Activated naive CD4-positive, alpha-beta T cell treated with anti-CD3 and anti-CD28 coated beads, Interleukin-2, amount 10 ng/mL, durations not matched to agents 7 days and 5 days (primary cell): Measurements from ENCODE around the gene SLC13A2.
"Not testable (repeated sequence)": the region's sequence is repeated elsewhere in the genome, so short reads cannot be mapped to it uniquely, and the experiment has no call there.

Source experiments
- CTCF ChIA-PET: fragments of 350-600 bp; sonication (Branson Sonifier 250); formaldehyde crosslinking; loops from one replicate; lab custom pipeline; 2021; ENCODE audit warnings: antibody characterized with exemption; lab: Charles Lee
- DNase-seq: peaks from one replicate; pipeline ENCODE4 v3.0.0-alpha.2; 2020
- H3K27ac Mint-ChIP-seq: one replicate; pipeline ENCODE4 v1.8.0; 2021; ENCODE audit warnings: mild to moderate bottlenecking, moderate library complexity, mixed read lengths
- H3K27me3 Mint-ChIP-seq: one replicate; pipeline ENCODE4 v1.8.0; 2021; ENCODE audit warnings: mild to moderate bottlenecking, mixed read lengths
- H3K36me3 Mint-ChIP-seq: one replicate; pipeline ENCODE4 v1.8.0; 2021; ENCODE audit warnings: mixed read lengths
- H3K4me1 Mint-ChIP-seq: one replicate; pipeline ENCODE4 v1.8.0; 2021; ENCODE audit warnings: mixed read lengths
- H3K4me3 Mint-ChIP-seq: one replicate; pipeline ENCODE4 v1.8.0; 2021; ENCODE audit warnings: mild to moderate bottlenecking, moderate library complexity, mixed read lengths
- H3K9me3 Mint-ChIP-seq: one replicate; pipeline ENCODE4 v1.8.0; 2021; ENCODE audit warnings: mixed read lengths

The SLC13A2 gene

GRCh38 chr17:28473542-28473941, at the start of gene SLC13A2:
TSS of gene SLC13A2 (plus strand) at chr17:28473644. CDS start at chr17:28473713, 69 bp downstream.
- peaks cover 29% of the 10 kb centered on the region for H3K4me1 Mint-ChIP-seq
- no peak within 1 kb of the TSS for H3K4me3 Mint-ChIP-seq
- no peak for DNase-seq
- no peaks in the 10 kb centered on the region for H3K9me3 Mint-ChIP-seq
- H3K36me3 Mint-ChIP-seq = no peaks in the 10 kb centered on the region
- H3K27me3 Mint-ChIP-seq = no peaks in the 10 kb centered on the region
- no peak within 1 kb of the TSS for H3K27ac Mint-ChIP-seq
- CTCF ChIA-PET = no interaction called here

- peaks cover 29% of the 10 kb centered on the region for H3K27me3 Mint-ChIP-seq
- H3K36me3 Mint-ChIP-seq = no peaks in the 10 kb centered on the region
- DNase-seq = no peak
- CTCF ChIA-PET = interaction anchor here (1.4 kb wide), 1 partner anchor 14 kb away, joined by 3 read pairs; no protein-coding TSS in a partner anchor
- no peak overlapping the region for H3K27ac Mint-ChIP-seq
- H3K4me3 Mint-ChIP-seq = no peak overlapping the region
- H3K9me3 Mint-ChIP-seq = no peaks in the 10 kb centered on the region
- no peaks in the 10 kb centered on the region for H3K4me1 Mint-ChIP-seq
These were observed 48.2 kb upstream of the SLC13A2 start for GRCh38 chr17:28425206-28425605.

GRCh38 chr17:28426081-28426519, 47.3 kb upstream of the SLC13A2 start:
- CTCF ChIA-PET = interaction anchor here (1.4 kb wide), 1 partner anchor 14 kb away, joined by 3 read pairs; no protein-coding TSS in a partner anchor
- H3K27me3 Mint-ChIP-seq = peaks cover 26% of the 10 kb centered on the region

GRCh38 chr17:28427371-28427770, 46.1 kb upstream of the SLC13A2 start:
- Mint-ChIP-seq H3K9me3 (no peaks in the 10 kb centered on the region), H3K36me3 (no peaks in the 10 kb centered on the region), H3K4me3 (no peak overlapping the region), H3K27ac (no peak overlapping the region), H3K27me3 (peaks cover 26% of the 10 kb centered on the region), H3K4me1 (no peaks in the 10 kb centered on the region)
- CTCF ChIA-PET = no interaction called here
- DNase-seq = no peak

More at GRCh38 chr17:28426081-28426519, 47.3 kb upstream of the SLC13A2 start:
- H3K4me3 Mint-ChIP-seq = no peak overlapping the region
- no peaks in the 10 kb centered on the region for H3K36me3 Mint-ChIP-seq
- H3K4me1 Mint-ChIP-seq = no peaks in the 10 kb centered on the region
- H3K27ac Mint-ChIP-seq = no peak overlapping the region
- H3K9me3 Mint-ChIP-seq = no peaks in the 10 kb centered on the region
- DNase-seq = no peak

GRCh38 chr17:28427982-28428381, 45.5 kb upstream of the SLC13A2 start:
- H3K9me3 Mint-ChIP-seq, H3K4me1 Mint-ChIP-seq, H3K27ac Mint-ChIP-seq, H3K36me3 Mint-ChIP-seq, H3K4me3 Mint-ChIP-seq, DNase-seq: not testable (repeated sequence)
- H3K27me3 Mint-ChIP-seq = peaks cover 26% of the 10 kb centered on the region
- CTCF ChIA-PET = interaction anchor here (1.0 kb wide), 1 partner anchor 12 kb away, joined by 3 read pairs; no protein-coding TSS in a partner anchor

- no peaks in the 10 kb centered on the region for H3K4me1 Mint-ChIP-seq
- no peaks in the 10 kb centered on the region for H3K9me3 Mint-ChIP-seq
- H3K27me3 Mint-ChIP-seq = peaks cover 21% of the 10 kb centered on the region
- DNase-seq = no peak
- CTCF ChIA-PET = no interaction called here
- no peak overlapping the region for H3K4me3 Mint-ChIP-seq
- no peak overlapping the region for H3K27ac Mint-ChIP-seq
- H3K36me3 Mint-ChIP-seq = no peaks in the 10 kb centered on the region
These were observed 39.7 kb upstream of the SLC13A2 start for GRCh38 chr17:28433721-28434120.

GRCh38 chr17:28434326-28434725, 39.1 kb upstream of the SLC13A2 start:
- H3K36me3 Mint-ChIP-seq, H3K27ac Mint-ChIP-seq, H3K4me1 Mint-ChIP-seq, H3K9me3 Mint-ChIP-seq, DNase-seq, H3K4me3 Mint-ChIP-seq, CTCF ChIA-PET: not testable (repeated sequence)
- H3K27me3 Mint-ChIP-seq = peaks cover 22% of the 10 kb centered on the region

- Mint-ChIP-seq H3K4me3 (no peak overlapping the region), H3K9me3 (no peaks in the 10 kb centered on the region), H3K27ac (no peak overlapping the region), H3K4me1 (no peaks in the 10 kb centered on the region), H3K27me3 (peaks cover 18% of the 10 kb centered on the region), H3K36me3 (no peaks in the 10 kb centered on the region)
- CTCF ChIA-PET = no interaction called here
- DNase-seq = no peak
These were observed 29.4 kb upstream of the SLC13A2 start for GRCh38 chr17:28443901-28444638.

- Mint-ChIP-seq H3K9me3 (no peaks in the 10 kb centered on the region), H3K4me1 (no peaks in the 10 kb centered on the region), H3K36me3 (no peaks in the 10 kb centered on the region), H3K27ac (no peak overlapping the region), H3K4me3 (no peak overlapping the region), H3K27me3 (peaks cover 15% of the 10 kb centered on the region)
- CTCF ChIA-PET = no interaction called here
- DNase-seq = no peak
These were observed 26.6 kb upstream of the SLC13A2 start for GRCh38 chr17:28446716-28447395.

GRCh38 chr17:28447396-28447760, 26.1 kb upstream of the SLC13A2 start:
- Mint-ChIP-seq H3K27me3 (peaks cover 15% of the 10 kb centered on the region), H3K27ac (no peak overlapping the region), H3K4me1 (no peaks in the 10 kb centered on the region), H3K9me3 (no peaks in the 10 kb centered on the region), H3K4me3 (no peak overlapping the region), H3K36me3 (no peaks in the 10 kb centered on the region)
- no peak for DNase-seq
- CTCF ChIA-PET = no interaction called here

GRCh38 chr17:28449859-28450258, 23.6 kb upstream of the SLC13A2 start:
- no peaks in the 10 kb centered on the region for H3K9me3 Mint-ChIP-seq
- no peak overlapping the region for H3K4me3 Mint-ChIP-seq
- CTCF ChIA-PET = interaction anchor here (0.8 kb wide), 1 partner anchor 33 kb away, joined by 3 read pairs; no protein-coding TSS in a partner anchor
- no peak overlapping the region for H3K27ac Mint-ChIP-seq
- H3K36me3 Mint-ChIP-seq = no peaks in the 10 kb centered on the region
- no peaks in the 10 kb centered on the region for H3K4me1 Mint-ChIP-seq
- H3K27me3 Mint-ChIP-seq = peaks cover 19% of the 10 kb centered on the region
- DNase-seq = no peak

- DNase-seq = no peak
- no peaks in the 10 kb centered on the region for H3K4me1 Mint-ChIP-seq
- H3K9me3 Mint-ChIP-seq = no peaks in the 10 kb centered on the region
- CTCF ChIA-PET = interaction anchor here (0.7 kb wide), 1 partner anchor 1109 kb away, joined by 3 read pairs; no protein-coding TSS in a partner anchor
- H3K27me3 Mint-ChIP-seq = no peaks in the 10 kb centered on the region
- no peak overlapping the region for H3K4me3 Mint-ChIP-seq
- no peaks in the 10 kb centered on the region for H3K36me3 Mint-ChIP-seq
- H3K27ac Mint-ChIP-seq = no peak overlapping the region
These were observed 15.6 kb upstream of the SLC13A2 start for GRCh38 chr17:28457890-28458289.

- H3K4me1 Mint-ChIP-seq, H3K36me3 Mint-ChIP-seq, CTCF ChIA-PET, H3K4me3 Mint-ChIP-seq, H3K27me3 Mint-ChIP-seq, H3K27ac Mint-ChIP-seq, DNase-seq, H3K9me3 Mint-ChIP-seq: not testable (repeated sequence)
These were observed 14.6 kb upstream of the SLC13A2 start for GRCh38 chr17:28458881-28459280.

GRCh38 chr17:28460901-28461300, 12.5 kb upstream of the SLC13A2 start:
- Mint-ChIP-seq H3K9me3 (no peaks in the 10 kb centered on the region), H3K4me3 (no peak overlapping the region), H3K27me3 (peaks cover 6% of the 10 kb centered on the region), H3K4me1 (no peaks in the 10 kb centered on the region), H3K27ac (no peak overlapping the region), H3K36me3 (no peaks in the 10 kb centered on the region)
- no peak for DNase-seq
- CTCF ChIA-PET = no interaction called here

GRCh38 chr17:28466001-28466400, 7.4 kb upstream of the SLC13A2 start:
- peaks cover 23% of the 10 kb centered on the region for H3K4me1 Mint-ChIP-seq
- CTCF ChIA-PET = no interaction called here
- no peaks in the 10 kb centered on the region for H3K36me3 Mint-ChIP-seq
- peaks cover 15% of the 10 kb centered on the region for H3K27me3 Mint-ChIP-seq
- H3K4me3 Mint-ChIP-seq = no peak overlapping the region
- no peak overlapping the region for H3K27ac Mint-ChIP-seq
- DNase-seq = no peak
- H3K9me3 Mint-ChIP-seq = no peaks in the 10 kb centered on the region
